Measurements from ENCODE around the gene TYMS. TPM values are rescaled to one million over a fixed set of nuclear protein-coding genes. Genes with fewer than 3 reads are reported as not detected.

The TYMS gene
- total RNA-seq, 1 experiment from 2014 or later: 202 TPM

GRCh38 chr18:686339-687111 lies 29.1 kb downstream of the TYMS start:
- ChIA-PET CTCF (no interaction called here), POLR2A (no interaction called here)

GRCh38 chr18:688323-688722 lies 30.9 kb downstream of the TYMS start:
- TF ChIP-seq TCF7L2 (IDR thresholded peaks at IDR 0.05; ENCODE audit: low read depth, low read length) (no peak), POLR2AphosphoS5 (IDR thresholded peaks at IDR 0.05; ENCODE audit: low read depth, low read length) (no peak)
- Histone ChIP-seq H3K27ac (ENCODE audit: low read length) (no peak overlapping the region), H3K4me1 (ENCODE audit: control insufficient read depth, insufficient read depth, low read length) (no peaks in the 10 kb centered on the region), H3K36me3 (ENCODE audit: control insufficient read depth, insufficient read depth, low read length) (peaks cover 8% of the 10 kb centered on the region), H3K27me3 (ENCODE audit: control insufficient read depth, insufficient read depth, low read length) (no peaks in the 10 kb centered on the region), H3K4me3 (ENCODE audit: low read depth in 2 of 2, low read length in 2 of 2) (no peak overlapping the region), H3K9me3 (ENCODE audit: control insufficient read depth, insufficient read depth, low read depth, low read length) (no peaks in the 10 kb centered on the region)
- POLR2A ChIA-PET: no interaction called here
- ATAC-seq (no peak), DNase-seq (ENCODE audit: low read depth, low spot score) (no peak)
- in situ Hi-C loops (cut with HindIII; ENCODE audit: low pct_unique_long_range_greater_than_20kb, low sequenced_read_pairs): no loop called here
- intact Hi-C loops (cut with micrococcal nuclease; ENCODE audit: unreplicated experiment): no loop called here
- no TSS peak for BruUV-seq (replicated peaks)
- CTCF ChIA-PET: no interaction called here

More at GRCh38 chr18:686339-687111, 29.1 kb downstream of the TYMS start:
- ATAC-seq (peak; percentile 65; the same call in 1 of the 2 replicates), DNase-seq (ENCODE audit: low read depth, low spot score) (no peak)
- no peaks in the 10 kb centered on the region for H3K9me3 ChIP-seq (ENCODE audit: control insufficient read depth, insufficient read depth, low read depth, low read length)
- H3K4me3 ChIP-seq (ENCODE audit: low read depth in 2 of 2, low read length in 2 of 2): no peak overlapping the region
- intact Hi-C loops (cut with micrococcal nuclease; ENCODE audit: unreplicated experiment): no loop called here
- no peak overlapping the region for H3K27ac ChIP-seq (ENCODE audit: low read length)
- H3K4me1 ChIP-seq (ENCODE audit: control insufficient read depth, insufficient read depth, low read length): no peaks in the 10 kb centered on the region
- peaks cover 5% of the 10 kb centered on the region for H3K36me3 ChIP-seq (ENCODE audit: control insufficient read depth, insufficient read depth, low read length)
- in situ Hi-C loops (cut with HindIII; ENCODE audit: low pct_unique_long_range_greater_than_20kb, low sequenced_read_pairs): no loop called here
- H3K27me3 ChIP-seq (ENCODE audit: control insufficient read depth, insufficient read depth, low read length): no peaks in the 10 kb centered on the region
- no peak for TF ChIP-seq TCF7L2 (IDR thresholded peaks at IDR 0.05; ENCODE audit: low read depth, low read length)
- no peak for TF ChIP-seq SIN3A (IDR thresholded peaks at IDR 0.05; ENCODE audit: borderline replicate concordance, insufficient read depth, low read depth, low read length)
- no peak for TF ChIP-seq REST (IDR thresholded peaks at IDR 0.05; ENCODE audit: insufficient read depth in 1 of 2, low read depth in 2 of 2, low read length in 1 of 2)
- no peak for TF ChIP-seq POLR2AphosphoS5 (IDR thresholded peaks at IDR 0.05; ENCODE audit: low read depth, low read length)
- TF ChIP-seq CTCF (IDR thresholded peaks at IDR 0.05): no peak
- BruUV-seq (replicated peaks): no TSS peak

- in situ Hi-C loops (cut with HindIII; ENCODE audit: low pct_unique_long_range_greater_than_20kb, low sequenced_read_pairs) (no loop called here), intact Hi-C loops (cut with micrococcal nuclease; ENCODE audit: unreplicated experiment) (no loop called here)
- CTCF ChIA-PET: no interaction called here
- TF ChIP-seq TCF7L2 (IDR thresholded peaks at IDR 0.05; ENCODE audit: low read depth, low read length): no peak
- TF ChIP-seq CTCF (IDR thresholded peaks at IDR 0.05): no peak
- no peak for TF ChIP-seq REST (IDR thresholded peaks at IDR 0.05; ENCODE audit: insufficient read depth in 1 of 2, low read depth in 2 of 2, low read length in 1 of 2)
- TF ChIP-seq POLR2AphosphoS5 (IDR thresholded peaks at IDR 0.05; ENCODE audit: low read depth, low read length): no peak
- no peak for TF ChIP-seq SIN3A (IDR thresholded peaks at IDR 0.05; ENCODE audit: borderline replicate concordance, insufficient read depth, low read depth, low read length)
- no peak overlapping the region for H3K4me3 ChIP-seq (ENCODE audit: low read depth in 2 of 2, low read length in 2 of 2)
- peaks cover 11% of the 10 kb centered on the region; the same call in 1 of the 2 replicates for H3K36me3 ChIP-seq (ENCODE audit: control insufficient read depth, insufficient read depth, low read length)
- DNase-seq (ENCODE audit: low read depth, low spot score) (no peak), ATAC-seq (no peak)
- BruUV-seq (replicated peaks): TSS peak; percentile 39
- no peaks in the 10 kb centered on the region for H3K4me1 ChIP-seq (ENCODE audit: control insufficient read depth, insufficient read depth, low read length)
- no peaks in the 10 kb centered on the region for H3K27me3 ChIP-seq (ENCODE audit: control insufficient read depth, insufficient read depth, low read length)
- POLR2A ChIA-PET: no interaction called here
- no peak overlapping the region for H3K27ac ChIP-seq (ENCODE audit: low read length)
- H3K9me3 ChIP-seq (ENCODE audit: control insufficient read depth, insufficient read depth, low read depth, low read length): no peaks in the 10 kb centered on the region
Observed at GRCh38 chr18:692824-693223, 35.4 kb downstream of the TYMS start.

Measured in Panc1 (cell line).